Measurements from ENCODE around the gene CXXC4.

Gene CXXC4

GRCh38 chr4:104446431-104447278 is 48.0 kb downstream of the CXXC4 start:
- Histone ChIP-seq H3K9ac (ENCODE audit: low read length) (no peak overlapping the region), H3K27ac (ENCODE audit: low read length) (no peak overlapping the region), H3K27me3 (ENCODE audit: low read depth, low read length) (no peaks in the 10 kb centered on the region), H3K4me2 (ENCODE audit: low read length) (no peak overlapping the region), H3K36me3 (replicated peaks; ENCODE audit: low read depth, low read length) (no peaks in the 10 kb centered on the region), H4K20me1 (ENCODE audit: insufficient read depth, low read length) (no peaks in the 10 kb centered on the region), H2AFZ (ENCODE audit: low read depth, low read length) (0 out of 2 replicates have a peak overlapping the region, but pooled peaks have one; percentile 22), H3K4me1 (ENCODE audit: low read length) (no peaks in the 10 kb centered on the region), H3K9me3 (ENCODE audit: insufficient read depth, low read length) (no peaks in the 10 kb centered on the region), H3K79me2 (ENCODE audit: low read length) (no peaks in the 10 kb centered on the region), H3K4me3 (ENCODE audit: low read length) (no peak overlapping the region)
- TF ChIP-seq EZH2phosphoT487 (IDR thresholded peaks at IDR 0.05; ENCODE audit: low read depth) (no peak), CTCF (IDR thresholded peaks at IDR 0.05; ENCODE audit: low read depth, low read length) (no peak)

DNA sequence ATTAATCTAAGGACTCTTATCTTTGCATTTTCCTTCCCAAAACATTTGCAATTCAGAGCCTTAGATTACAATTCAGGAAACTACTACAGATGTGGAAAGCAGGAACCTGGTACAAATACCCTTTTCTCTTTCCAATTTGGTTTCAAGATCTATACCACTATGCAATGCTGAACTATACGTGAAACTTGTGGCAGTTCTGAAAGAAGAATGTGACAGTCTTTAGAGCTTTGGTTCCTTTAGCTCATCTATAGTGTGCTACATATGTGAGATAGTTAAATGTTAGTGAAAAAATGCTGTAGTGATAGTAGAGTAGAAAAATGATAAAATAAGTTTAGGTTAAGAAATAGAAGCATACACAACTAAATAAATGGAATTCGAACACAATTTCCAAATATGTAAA is 50.0 kb downstream of the CXXC4 start:
- TF ChIP-seq EZH2phosphoT487 (IDR thresholded peaks at IDR 0.05; ENCODE audit: low read depth) (no peak), CTCF (IDR thresholded peaks at IDR 0.05; ENCODE audit: low read depth, low read length) (no peak)
- no peaks in the 10 kb centered on the region for H4K20me1 ChIP-seq (ENCODE audit: insufficient read depth, low read length)
- H3K4me1 ChIP-seq (ENCODE audit: low read length) = no peaks in the 10 kb centered on the region
- no peaks in the 10 kb centered on the region for H3K36me3 ChIP-seq (replicated peaks; ENCODE audit: low read depth, low read length)
- H3K27ac ChIP-seq (ENCODE audit: low read length) = no peak overlapping the region
- H3K9me3 ChIP-seq (ENCODE audit: insufficient read depth, low read length) = no peaks in the 10 kb centered on the region
- no peak overlapping the region for H3K4me3 ChIP-seq (ENCODE audit: low read length)
- no peak overlapping the region for H3K9ac ChIP-seq (ENCODE audit: low read length)
- no peak overlapping the region for H2AFZ ChIP-seq (ENCODE audit: low read depth, low read length)
- no peaks in the 10 kb centered on the region for H3K79me2 ChIP-seq (ENCODE audit: low read length)
- H3K4me2 ChIP-seq (ENCODE audit: low read length) = no peak overlapping the region
- H3K27me3 ChIP-seq (ENCODE audit: low read depth, low read length) = no peaks in the 10 kb centered on the region

GRCh38 chr4:104436542-104436941 is 58.2 kb downstream of the CXXC4 start:
- H3K79me2 ChIP-seq (ENCODE audit: low read length) = no peaks in the 10 kb centered on the region
- H3K36me3 ChIP-seq (replicated peaks; ENCODE audit: low read depth, low read length) = no peaks in the 10 kb centered on the region
- H3K4me2 ChIP-seq (ENCODE audit: low read length) = no peak overlapping the region
- no peak overlapping the region for H3K4me3 ChIP-seq (ENCODE audit: low read length)
- no peaks in the 10 kb centered on the region for H3K9me3 ChIP-seq (ENCODE audit: insufficient read depth, low read length)
- no peaks in the 10 kb centered on the region for H3K4me1 ChIP-seq (ENCODE audit: low read length)
- TF ChIP-seq CTCF (IDR thresholded peaks at IDR 0.05; ENCODE audit: low read depth, low read length) (no peak), EZH2phosphoT487 (IDR thresholded peaks at IDR 0.05; ENCODE audit: low read depth) (no peak)
- no peaks in the 10 kb centered on the region for H4K20me1 ChIP-seq (ENCODE audit: insufficient read depth, low read length)
- H2AFZ ChIP-seq (ENCODE audit: low read depth, low read length) = no peak overlapping the region
- H3K27ac ChIP-seq (ENCODE audit: low read length) = no peak overlapping the region
- H3K27me3 ChIP-seq (ENCODE audit: low read depth, low read length) = no peaks in the 10 kb centered on the region
- no peak overlapping the region for H3K9ac ChIP-seq (ENCODE audit: low read length)

DNA sequence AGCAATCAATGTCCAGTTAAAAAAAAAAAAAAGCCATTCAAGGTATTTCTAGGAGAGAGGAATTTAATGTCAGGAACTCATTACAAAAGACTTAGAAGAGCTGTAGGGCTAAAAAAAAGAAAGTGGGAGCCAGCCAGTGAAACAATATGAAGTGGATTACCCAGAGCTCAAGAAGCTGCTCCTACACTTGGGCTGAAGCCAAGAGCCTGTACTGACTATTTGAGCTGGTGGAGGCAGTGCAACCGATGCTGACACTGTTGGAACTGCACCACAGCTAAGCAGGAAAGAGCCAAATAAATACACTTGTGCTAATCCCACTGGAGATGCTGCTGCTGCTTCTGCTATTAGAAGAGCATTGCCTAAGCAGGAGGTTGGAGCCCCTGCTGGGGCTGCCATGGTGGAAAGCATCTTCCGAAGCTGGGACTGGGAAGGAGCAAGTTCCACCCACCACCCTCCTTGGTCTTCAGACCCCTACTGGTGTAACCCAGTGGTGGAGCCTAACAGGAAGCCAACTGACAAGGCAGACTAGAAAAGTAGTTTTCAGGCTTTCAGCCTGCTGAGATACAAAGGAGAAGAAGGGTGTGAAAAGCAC is 65.4 kb downstream of the CXXC4 start:
- no peaks in the 10 kb centered on the region for H3K79me2 ChIP-seq (ENCODE audit: low read length)
- no peak overlapping the region for H3K9ac ChIP-seq (ENCODE audit: low read length)
- no peak overlapping the region for H3K27ac ChIP-seq (ENCODE audit: low read length)
- TF ChIP-seq EZH2phosphoT487 (IDR thresholded peaks at IDR 0.05; ENCODE audit: low read depth) (no peak), CTCF (IDR thresholded peaks at IDR 0.05; ENCODE audit: low read depth, low read length) (no peak)
- no peak overlapping the region for H3K4me3 ChIP-seq (ENCODE audit: low read length)
- no peaks in the 10 kb centered on the region for H3K27me3 ChIP-seq (ENCODE audit: low read depth, low read length)
- no peaks in the 10 kb centered on the region for H3K36me3 ChIP-seq (replicated peaks; ENCODE audit: low read depth, low read length)
- H3K4me1 ChIP-seq (ENCODE audit: low read length) = peaks cover 13% of the 10 kb centered on the region
- H4K20me1 ChIP-seq (ENCODE audit: insufficient read depth, low read length) = no peaks in the 10 kb centered on the region
- H3K9me3 ChIP-seq (ENCODE audit: insufficient read depth, low read length) = peaks cover 3% of the 10 kb centered on the region
- no peak overlapping the region for H3K4me2 ChIP-seq (ENCODE audit: low read length)
- H2AFZ ChIP-seq (ENCODE audit: low read depth, low read length) = no peak overlapping the region
